SH-SY5Y (cell line): Measurements from ENCODE around the gene CABP4.

ENCODE experiments used
- GATA2 ChIP-seq: IDR thresholded peaks from 2 replicates; pipeline ENCODE4 v1.6.1; 2011; ENCODE audit warnings: mild to moderate bottlenecking, low read depth, low read length
- GATA3 ChIP-seq: IDR thresholded peaks from 2 replicates; pipeline ENCODE4 v1.6.1; 2011; ENCODE audit warnings: low read depth, mild to moderate bottlenecking, low read length, moderate library complexity

- TF ChIP-seq GATA2 (no peak), GATA3 (no peak)
Measured at GRCh38 chr11:67435031-67435726, 20.0 kb upstream of the CABP4 start.
